Measurements from ENCODE around the gene CDNF.

DNA sequence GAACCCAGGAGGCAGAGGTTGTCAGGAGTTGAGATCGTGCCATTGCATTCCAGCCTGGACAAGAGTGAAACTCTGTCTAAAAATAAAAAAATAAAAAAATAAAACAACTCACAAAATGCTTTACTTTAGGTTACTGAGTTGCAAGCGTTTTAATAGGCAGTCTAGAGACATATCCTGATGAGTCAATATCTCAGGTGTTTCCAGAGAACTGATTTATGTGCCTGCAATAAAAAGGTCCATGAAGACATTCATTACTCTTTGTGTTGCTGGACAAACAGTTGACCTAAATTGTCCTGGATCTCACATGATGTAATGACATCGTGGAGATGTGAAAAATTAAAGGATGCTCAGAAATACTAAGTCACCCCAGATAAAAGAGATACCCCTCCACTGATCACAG lies 31.5 kb downstream of the CDNF start:
- TF ChIP-seq EZH2 (IDR thresholded peaks at IDR 0.05; ENCODE audit: borderline replicate concordance, low read length) (no peak), CTCF (IDR thresholded peaks at IDR 0.05; ENCODE audit: low read length) (no peak)

All from OCI-LY1 (cell line).